ENCODE results near the gene CBARP. TPM values are rescaled to one million over a fixed set of nuclear protein-coding genes. Genes with fewer than 3 reads are reported as not detected.
A peak's percentile ranks its signal among the peaks of the same experiment; 100 is the strongest.

CBARP gene
- total and polyA plus RNA-seq, 8 donors = 0.55 to 2.5 (median 1.3) TPM

DNA sequence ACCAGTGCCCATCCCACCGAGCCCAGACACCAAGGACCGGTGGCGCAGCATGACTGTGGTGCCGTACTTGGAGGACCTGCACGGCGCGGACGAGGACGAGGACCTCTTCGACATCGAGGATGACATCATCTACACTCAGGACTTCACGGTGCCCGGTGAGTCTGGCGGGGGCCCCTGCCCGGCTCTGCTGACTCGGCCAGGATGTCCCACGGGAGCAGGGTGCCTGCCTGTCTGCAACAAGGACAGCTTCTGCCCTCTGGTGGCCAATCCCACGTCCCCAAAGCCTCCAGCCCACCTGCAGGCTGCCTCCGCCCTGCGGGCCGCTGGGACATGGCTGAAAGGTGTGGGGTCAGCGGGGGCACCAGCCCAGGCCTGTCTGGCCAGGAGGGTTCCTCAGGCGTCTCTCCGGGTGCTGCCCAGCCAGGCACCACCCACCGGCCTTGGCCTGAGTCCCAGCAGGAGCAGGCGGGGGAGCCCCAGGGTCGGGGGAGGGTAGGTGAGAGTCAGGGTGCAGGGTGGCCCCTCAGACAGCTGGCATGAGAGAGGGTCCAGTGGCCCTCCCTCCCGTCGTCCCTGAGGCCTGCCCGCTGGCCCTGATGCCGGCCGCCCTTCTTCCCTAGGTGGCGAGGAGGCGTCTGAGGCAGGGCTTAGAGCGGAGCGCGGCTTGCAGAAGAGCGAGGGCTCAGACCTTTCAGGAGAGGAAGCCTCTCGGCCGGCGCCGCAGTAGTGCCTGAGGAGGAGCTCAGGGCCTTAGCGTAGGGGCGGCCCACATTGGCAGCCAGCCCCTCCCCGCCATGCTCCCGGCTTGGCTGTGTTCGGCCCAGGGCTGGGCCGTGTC, 14.6 kb downstream of the CBARP start:
- Histone ChIP-seq H3K4me1 (peaks cover 0 to 6% of the 10 kb centered on the region in 2 donors), H3K9me3 (no peaks in the 10 kb centered on the region), H3K27me3 (no peaks in the 10 kb centered on the region), H3K4me3 (no peak overlapping the region), H3K36me3 (peaks cover 0 to 87% of the 10 kb centered on the region in 2 donors), H3K27ac (no peak overlapping the region)
- peak; percentile 3 for ATAC-seq
- intact Hi-C loops (cut with DNase I) = no loop called here
- TF ChIP-seq, protein P1, sequence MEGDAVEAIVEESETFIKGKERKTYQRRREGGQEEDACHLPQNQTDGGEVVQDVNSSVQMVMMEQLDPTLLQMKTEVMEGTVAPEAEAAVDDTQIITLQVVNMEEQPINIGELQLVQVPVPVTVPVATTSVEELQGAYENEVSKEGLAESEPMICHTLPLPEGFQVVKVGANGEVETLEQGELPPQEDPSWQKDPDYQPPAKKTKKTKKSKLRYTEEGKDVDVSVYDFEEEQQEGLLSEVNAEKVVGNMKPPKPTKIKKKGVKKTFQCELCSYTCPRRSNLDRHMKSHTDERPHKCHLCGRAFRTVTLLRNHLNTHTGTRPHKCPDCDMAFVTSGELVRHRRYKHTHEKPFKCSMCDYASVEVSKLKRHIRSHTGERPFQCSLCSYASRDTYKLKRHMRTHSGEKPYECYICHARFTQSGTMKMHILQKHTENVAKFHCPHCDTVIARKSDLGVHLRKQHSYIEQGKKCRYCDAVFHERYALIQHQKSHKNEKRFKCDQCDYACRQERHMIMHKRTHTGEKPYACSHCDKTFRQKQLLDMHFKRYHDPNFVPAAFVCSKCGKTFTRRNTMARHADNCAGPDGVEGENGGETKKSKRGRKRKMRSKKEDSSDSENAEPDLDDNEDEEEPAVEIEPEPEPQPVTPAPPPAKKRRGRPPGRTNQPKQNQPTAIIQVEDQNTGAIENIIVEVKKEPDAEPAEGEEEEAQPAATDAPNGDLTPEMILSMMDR (IDR thresholded peaks at IDR 0.05) = peak in 1 of 2 donors; percentile 33
- DNase-seq = no peak

- DNase-seq (no peak), ATAC-seq (no peak)
- no peak overlapping the region for H3K4me3 ChIP-seq
- H3K4me1 ChIP-seq = peaks cover 3 to 10% of the 10 kb centered on the region in 2 donors
- no peaks in the 10 kb centered on the region for H3K9me3 ChIP-seq
- no peak overlapping the region for H3K27ac ChIP-seq
- intact Hi-C loops (cut with DNase I) = no loop called here
- H3K36me3 ChIP-seq = peaks cover 0 to 78% of the 10 kb centered on the region in 2 donors
- TF ChIP-seq, protein P1 (IDR thresholded peaks at IDR 0.05) = no peak
- H3K27me3 ChIP-seq = no peaks in the 10 kb centered on the region
Measured at GRCh38 chr19:1222394-1222793, 15.4 kb downstream of the CBARP start.

- Histone ChIP-seq H3K27me3 (no peaks in the 10 kb centered on the region), H3K4me3 (no peak overlapping the region), H3K27ac (no peak overlapping the region), H3K4me1 (peaks cover 4 to 10% of the 10 kb centered on the region in 2 donors), H3K36me3 (peaks cover 0 to 73% of the 10 kb centered on the region in 2 donors), H3K9me3 (no peaks in the 10 kb centered on the region)
- intact Hi-C loops (cut with DNase I) = no loop called here
- TF ChIP-seq, protein P1 (IDR thresholded peaks at IDR 0.05) = no peak
- ATAC-seq (no peak), DNase-seq (no peak)
Measured at GRCh38 chr19:1221904-1222255, 15.9 kb downstream of the CBARP start.

DNA sequence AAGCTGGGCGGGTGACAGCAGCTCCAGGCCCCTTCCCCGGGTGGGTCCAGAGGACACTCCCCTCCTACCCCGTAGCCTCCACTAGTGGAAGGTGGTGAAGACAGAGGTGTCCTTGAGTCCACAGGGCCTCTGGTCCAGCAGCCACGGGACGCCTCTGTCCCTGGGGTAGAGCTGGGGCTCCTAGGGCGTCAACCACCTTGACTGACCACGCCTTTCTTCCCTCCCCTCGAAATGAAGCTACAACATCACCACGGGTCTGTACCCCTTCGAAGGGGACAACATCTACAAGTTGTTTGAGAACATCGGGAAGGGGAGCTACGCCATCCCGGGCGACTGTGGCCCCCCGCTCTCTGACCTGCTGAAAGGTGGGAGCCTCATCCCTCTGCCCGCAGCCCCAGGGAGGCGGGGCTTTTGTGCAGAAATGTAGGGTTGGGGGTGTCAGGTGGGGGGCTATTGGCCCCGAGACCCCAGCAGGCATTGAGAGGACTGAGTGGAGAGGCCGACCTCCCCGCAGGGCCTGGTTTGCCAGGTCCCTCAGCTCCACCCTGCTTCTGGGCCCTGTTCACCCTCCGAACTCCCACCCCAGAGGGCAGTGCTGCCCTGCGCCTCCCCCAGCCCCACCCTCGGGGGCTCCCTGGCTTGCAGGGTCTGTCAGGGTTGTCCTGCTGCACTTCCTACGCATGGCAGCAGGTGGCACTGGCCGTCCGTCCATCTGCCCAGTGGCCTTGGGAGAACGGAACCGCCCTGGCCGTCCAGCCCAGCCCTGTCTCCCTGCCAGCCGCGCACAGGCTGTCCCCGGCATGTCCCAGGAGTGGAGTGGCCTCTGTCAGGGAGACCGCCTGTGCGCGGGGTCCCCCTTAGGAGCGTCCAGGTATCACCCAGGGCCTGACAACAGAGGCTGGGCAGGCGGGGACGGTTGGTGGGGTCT, 16.6 kb downstream of the CBARP start:
- intact Hi-C loops (cut with DNase I) = no loop called here

More for the DNA sequence above, 16.6 kb downstream of the CBARP start:
- TF ChIP-seq, protein P1 (IDR thresholded peaks at IDR 0.05) = peak; percentile 59 to 70
- H3K36me3 ChIP-seq = peaks cover 0 to 67% of the 10 kb centered on the region in 2 donors
- ATAC-seq (peak; percentile 65), DNase-seq (peak in 1 of 4 donors; percentile 65)
- no peak overlapping the region for H3K4me3 ChIP-seq
- no peaks in the 10 kb centered on the region for H3K27me3 ChIP-seq
- H3K4me1 ChIP-seq = peaks cover 4 to 14% of the 10 kb centered on the region in 2 donors
- H3K27ac ChIP-seq = no peak overlapping the region
- H3K9me3 ChIP-seq = no peaks in the 10 kb centered on the region

Measured in left lung (tissue), 10 donors.